DOHH2 (cell line): ENCODE data around the gene KLHL14.
"Not testable (repeated sequence)": the region's sequence is repeated elsewhere in the genome, so short reads cannot be mapped to it uniquely, and the experiment has no call there.

Experiments used
- H3F3A ChIP-seq: fragments of 200-600 bp; sonication (generic), shearing (Covaris generic); 2 replicates; pipeline ENCODE4 v1.6.0; 2016; ENCODE audit warnings: antibody characterized with exemption, mild to moderate bottlenecking; ENCODE audit not compliant: control insufficient read depth, insufficient read depth
- H3K27ac ChIP-seq: fragments of 200-600 bp; sonication (generic); 2 replicates; pipeline ENCODE4 v1.5.1; 2014; ENCODE audit warnings: low read depth, mild to moderate bottlenecking, low read length, moderate library complexity
- H3K27me3 ChIP-seq: fragments of 200-600 bp; sonication (generic); 2 replicates; pipeline ENCODE4 v1.6.1; 2014; ENCODE audit warnings: mild to moderate bottlenecking, low read length, mixed read lengths; ENCODE audit not compliant: control insufficient read depth
- H3K36me3 ChIP-seq: fragments of 200-600 bp; sonication (generic); 2 replicates; pipeline ENCODE4 v1.6.1; 2014; ENCODE audit warnings: mild to moderate bottlenecking, low read length, moderate library complexity, mixed read lengths; ENCODE audit not compliant: control insufficient read depth
- H3K4me1 ChIP-seq: fragments of 200-600 bp; sonication (generic); 2 replicates; pipeline ENCODE4 v1.6.1; 2014; ENCODE audit warnings: mild to moderate bottlenecking, low read length, mixed read lengths; ENCODE audit not compliant: control insufficient read depth
- H3K4me2 ChIP-seq: fragments of 200-600 bp; sonication (generic); 2 replicates; pipeline ENCODE4 v1.6.0; 2014; ENCODE audit warnings: mild to moderate bottlenecking, low read length, moderate library complexity
- H3K4me3 ChIP-seq: fragments of 200-600 bp; sonication (generic); 2 replicates; pipeline ENCODE4 v1.5.1; 2014; ENCODE audit warnings: mild to moderate bottlenecking, low read length, mixed read lengths
- H3K79me2 ChIP-seq: fragments of 200-600 bp; sonication (generic); 2 replicates; pipeline ENCODE4 v1.6.1; 2014; ENCODE audit warnings: mild to moderate bottlenecking, low read length, mixed read lengths; ENCODE audit not compliant: control insufficient read depth
- H3K9me2 ChIP-seq: fragments of 200-600 bp; sonication (generic); replicated peaks from 2 replicates; pipeline ENCODE4 v1.6.1; 2014; ENCODE audit warnings: mild to moderate bottlenecking, low read length, mixed read lengths; ENCODE audit not compliant: control insufficient read depth
- H3K9me3 ChIP-seq: fragments of 200-600 bp; sonication (generic); 2 replicates; pipeline ENCODE4 v1.6.1; 2014; ENCODE audit warnings: antibody characterized with exemption, low read length, mixed read lengths; ENCODE audit not compliant: control insufficient read depth, insufficient read depth
- H4K20me1 ChIP-seq: fragments of 200-600 bp; sonication (generic); 2 replicates; pipeline ENCODE4 v1.6.0; 2014; ENCODE audit warnings: low read depth, mild to moderate bottlenecking, antibody characterized with exemption, low read length, moderate library complexity; ENCODE audit not compliant: control insufficient read depth, insufficient read depth
- CTCF ChIP-seq: fragments of 200-600 bp; sonication (generic); IDR thresholded peaks from one replicate; pipeline ENCODE4 v1.5.1; 2014; ENCODE audit warnings: antibody characterized with exemption, mild to moderate bottlenecking, low read depth, low read length; ENCODE audit not compliant: poor library complexity, severe bottlenecking
- EZH2phosphoT487 ChIP-seq: fragments of 200-600 bp; sonication (generic); IDR thresholded peaks from 2 replicates; pipeline ENCODE4 v1.6.1; 2017; ENCODE audit warnings: borderline replicate concordance, mild to moderate bottlenecking, antibody characterized with exemption, low read length, moderate library complexity, mixed read lengths

The KLHL14 gene

GRCh38 chr18:32669549-32670165 is 103.2 kb downstream of the KLHL14 start:
- no peak overlapping the region for H3K4me2 ChIP-seq
- no peaks in the 10 kb centered on the region for H3K9me2 ChIP-seq
- TF ChIP-seq CTCF (peak; percentile 43), EZH2phosphoT487 (no peak)

GRCh38 chr18:32668956-32669355 is 103.9 kb downstream of the KLHL14 start:
- no peaks in the 10 kb centered on the region for H3K9me2 ChIP-seq
- TF ChIP-seq CTCF (no peak), EZH2phosphoT487 (no peak)
- no peak overlapping the region for H3K27ac ChIP-seq
- H3K4me3 ChIP-seq, result no peak overlapping the region
- H3F3A ChIP-seq, result no peaks in the 10 kb centered on the region
- H4K20me1 ChIP-seq, result no peaks in the 10 kb centered on the region
- H3K4me2 ChIP-seq, result no peak overlapping the region
- no peaks in the 10 kb centered on the region for H3K9me3 ChIP-seq
- no peaks in the 10 kb centered on the region for H3K27me3 ChIP-seq
- H3K4me1 ChIP-seq, result no peaks in the 10 kb centered on the region
- peaks cover 1% of the 10 kb centered on the region for H3K36me3 ChIP-seq
- no peaks in the 10 kb centered on the region for H3K79me2 ChIP-seq

More at GRCh38 chr18:32669549-32670165, 103.2 kb downstream of the KLHL14 start:
- Histone ChIP-seq H3K27me3 (no peaks in the 10 kb centered on the region), H3K4me3 (no peak overlapping the region), H3K79me2 (no peaks in the 10 kb centered on the region), H3F3A (no peaks in the 10 kb centered on the region), H3K27ac (no peak overlapping the region), H4K20me1 (no peaks in the 10 kb centered on the region), H3K36me3 (peaks cover 8% of the 10 kb centered on the region), H3K9me3 (no peaks in the 10 kb centered on the region), H3K4me1 (no peaks in the 10 kb centered on the region)

- no peaks in the 10 kb centered on the region for H3K9me3 ChIP-seq
- no peaks in the 10 kb centered on the region for H3K9me2 ChIP-seq
- TF ChIP-seq CTCF (no peak), EZH2phosphoT487 (no peak)
- H3K4me2 ChIP-seq, result no peak overlapping the region
- no peaks in the 10 kb centered on the region for H3K4me1 ChIP-seq
- no peaks in the 10 kb centered on the region for H3F3A ChIP-seq
- no peaks in the 10 kb centered on the region for H3K27me3 ChIP-seq
- no peak overlapping the region for H3K27ac ChIP-seq
- no peak overlapping the region for H3K4me3 ChIP-seq
- no peaks in the 10 kb centered on the region for H3K79me2 ChIP-seq
- no peaks in the 10 kb centered on the region for H3K36me3 ChIP-seq
- H4K20me1 ChIP-seq, result no peaks in the 10 kb centered on the region
These were observed 111.1 kb downstream of the KLHL14 start for GRCh38 chr18:32661486-32662299.

- H3K79me2 ChIP-seq, H3F3A ChIP-seq, H3K27me3 ChIP-seq, H3K4me1 ChIP-seq, H4K20me1 ChIP-seq, H3K36me3 ChIP-seq, H3K4me3 ChIP-seq, H3K9me3 ChIP-seq, H3K9me2 ChIP-seq, H3K4me2 ChIP-seq, H3K27ac ChIP-seq: not testable (repeated sequence)
These were observed 118.3 kb downstream of the KLHL14 start for GRCh38 chr18:32654507-32654906.

- not testable (repeated sequence) for H3K4me2 ChIP-seq, H3K9me3 ChIP-seq, H4K20me1 ChIP-seq, H3K27me3 ChIP-seq, H3K36me3 ChIP-seq, H3F3A ChIP-seq, H3K79me2 ChIP-seq, H3K4me1 ChIP-seq, H3K27ac ChIP-seq, H3K4me3 ChIP-seq, H3K9me2 ChIP-seq
These were observed 135.2 kb downstream of the KLHL14 start for GRCh38 chr18:32637659-32638058.
